GM12892 (cell line): Measurements from ENCODE around the gene ULBP2.

Source experiments
- DNase-seq: peaks from one replicate; pipeline ENCODE4 v3.0.0; 2011; ENCODE audit not compliant: insufficient read length
- FAIRE-seq: peaks from 2 replicates; lab custom pipeline; 2011; peaks lifted over from hg19 to GRCh38; lab: Jason Lieb, UNC
- POLR2A ChIP-seq: IDR thresholded peaks from 2 replicates; pipeline ENCODE4 v1.6.1; 2011; ENCODE audit warnings: low read depth, low read length, control low read depth
- POLR2AphosphoS5 ChIP-seq: IDR thresholded peaks from 2 replicates; pipeline ENCODE4 v1.6.1; 2011; ENCODE audit warnings: low read depth, low read length, control low read depth
- TAF1 ChIP-seq: IDR thresholded peaks from 2 replicates; pipeline ENCODE4 v1.6.1; 2011; ENCODE audit warnings: low read depth, mild to moderate bottlenecking, control low read depth, low read length, borderline replicate concordance

Gene ULBP2

DNA sequence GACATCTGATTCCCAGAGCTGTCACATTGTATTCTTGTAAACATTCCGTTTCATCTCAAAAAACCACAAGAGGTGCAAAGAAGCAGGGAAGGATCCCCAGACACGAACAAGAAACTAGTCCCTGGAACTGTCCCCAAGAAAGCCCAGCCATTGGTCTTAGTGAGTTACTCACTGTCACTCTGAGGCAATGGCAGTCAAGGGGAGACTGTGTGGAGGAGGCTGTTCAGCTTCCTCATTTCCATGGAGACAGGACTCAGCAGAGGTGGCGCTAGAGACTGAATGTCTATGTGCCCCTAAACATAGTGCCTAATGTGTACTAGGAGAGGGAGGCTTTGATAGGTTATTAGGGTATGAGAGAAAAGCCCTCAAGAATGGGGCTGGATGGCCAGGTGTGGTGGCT is 33.0 kb downstream of the ULBP2 start:
- FAIRE-seq (no peak), DNase-seq (no peak)

GRCh38 chr6:149975400-149975799 is 33.6 kb downstream of the ULBP2 start:
- TF ChIP-seq POLR2A (no peak), POLR2AphosphoS5 (no peak), TAF1 (no peak)
- FAIRE-seq (no peak), DNase-seq (no peak)

More for the DNA sequence above, 33.0 kb downstream of the ULBP2 start:
- TF ChIP-seq POLR2A (no peak), TAF1 (no peak)

GRCh38 chr6:149977221-149977620 is 35.4 kb downstream of the ULBP2 start:
- FAIRE-seq: no peak

GRCh38 chr6:149978610-149979009 is 36.8 kb downstream of the ULBP2 start:
- DNase-seq (no peak), FAIRE-seq (no peak)
- TF ChIP-seq TAF1 (no peak), POLR2A (no peak), POLR2AphosphoS5 (no peak)

More at GRCh38 chr6:149977221-149977620, 35.4 kb downstream of the ULBP2 start:
- no peak for TF ChIP-seq POLR2AphosphoS5
- no peak for TF ChIP-seq POLR2A
- no peak for TF ChIP-seq TAF1
- no peak for DNase-seq

- FAIRE-seq (no peak), DNase-seq (no peak)
- TF ChIP-seq POLR2A (no peak), POLR2AphosphoS5 (no peak), TAF1 (no peak)
Measured at GRCh38 chr6:149979293-149979692, 37.5 kb downstream of the ULBP2 start.

DNA sequence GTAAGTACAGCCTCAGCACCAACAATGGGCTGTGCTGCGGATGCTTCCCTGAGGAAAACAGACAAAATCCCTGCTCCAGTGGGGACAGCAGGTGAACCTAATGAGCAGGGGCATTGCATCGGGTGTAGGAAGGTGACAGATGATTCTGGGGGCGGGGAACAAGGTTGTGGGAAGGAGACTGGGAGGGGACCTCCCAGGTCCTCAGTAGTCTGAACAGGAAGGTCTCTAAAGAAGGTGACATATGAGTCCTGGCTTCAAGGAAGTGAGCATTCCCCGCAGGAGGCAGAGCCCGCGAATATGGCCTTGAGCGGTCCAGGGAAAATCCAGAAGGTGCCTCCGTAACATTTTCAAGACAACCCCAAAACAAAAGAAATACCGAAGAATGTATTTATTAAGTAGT is 41.3 kb downstream of the ULBP2 start:
- FAIRE-seq: no peak
- TF ChIP-seq POLR2AphosphoS5: no peak
- no peak for TF ChIP-seq TAF1
- TF ChIP-seq POLR2A: no peak
- no peak for DNase-seq

DNA sequence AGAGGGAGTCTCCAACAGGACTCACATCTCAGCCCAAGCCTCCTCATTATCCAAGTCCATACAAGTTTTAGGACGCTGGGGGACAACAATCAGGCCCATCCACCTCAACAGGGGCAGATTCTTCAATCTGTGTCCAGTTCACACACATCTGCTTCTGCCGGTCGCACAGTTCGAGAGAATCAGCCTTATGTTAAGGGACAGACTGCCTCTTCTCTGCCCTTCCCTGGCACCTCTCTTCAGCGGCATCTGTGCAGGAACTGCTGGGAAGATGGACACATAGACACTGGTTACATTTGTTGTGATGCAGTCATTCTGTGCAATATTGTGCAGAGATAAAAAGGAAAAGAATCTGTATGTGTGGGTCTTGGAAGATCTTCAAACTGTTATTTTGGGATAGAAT is 43.0 kb downstream of the ULBP2 start:
- TF ChIP-seq POLR2AphosphoS5 (no peak), POLR2A (no peak), TAF1 (no peak)
- DNase-seq: no peak
- no peak for FAIRE-seq

GRCh38 chr6:149985481-149985937 is 43.7 kb downstream of the ULBP2 start:
- DNase-seq: no peak
- no peak for FAIRE-seq
- TF ChIP-seq TAF1 (no peak), POLR2AphosphoS5 (no peak), POLR2A (no peak)

DNA sequence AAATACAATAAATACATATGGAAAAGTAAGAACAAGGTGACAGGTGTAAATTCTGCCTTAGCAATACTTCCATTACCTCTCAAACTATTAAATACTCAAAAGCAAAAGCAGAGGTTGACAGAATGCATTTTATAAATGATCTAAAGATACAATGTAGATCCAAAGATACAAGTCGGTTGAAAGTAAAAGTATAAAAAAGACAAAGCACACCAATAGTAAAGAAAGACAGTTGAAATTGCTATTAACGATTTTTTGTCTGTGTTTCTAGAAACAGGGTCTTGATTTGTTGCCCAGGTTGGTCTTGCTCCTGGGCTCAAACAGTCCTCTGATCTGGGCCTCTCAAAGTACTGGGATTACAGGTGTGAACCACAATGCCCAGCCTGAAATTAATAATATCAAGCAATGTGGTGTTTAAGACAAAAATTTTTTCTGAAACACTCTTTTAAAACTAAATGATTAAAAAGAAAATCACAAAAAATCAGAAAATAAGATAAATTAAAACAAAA is 45.8 kb downstream of the ULBP2 start:
- FAIRE-seq: no peak
- no peak for TF ChIP-seq TAF1

GRCh38 chr6:149988550-149989346 is 46.9 kb downstream of the ULBP2 start:
- no peak for DNase-seq
- TF ChIP-seq TAF1 (no peak), POLR2A (no peak), POLR2AphosphoS5 (no peak)
- no peak for FAIRE-seq

More for the DNA sequence above, 45.8 kb downstream of the ULBP2 start:
- no peak for DNase-seq

DNA sequence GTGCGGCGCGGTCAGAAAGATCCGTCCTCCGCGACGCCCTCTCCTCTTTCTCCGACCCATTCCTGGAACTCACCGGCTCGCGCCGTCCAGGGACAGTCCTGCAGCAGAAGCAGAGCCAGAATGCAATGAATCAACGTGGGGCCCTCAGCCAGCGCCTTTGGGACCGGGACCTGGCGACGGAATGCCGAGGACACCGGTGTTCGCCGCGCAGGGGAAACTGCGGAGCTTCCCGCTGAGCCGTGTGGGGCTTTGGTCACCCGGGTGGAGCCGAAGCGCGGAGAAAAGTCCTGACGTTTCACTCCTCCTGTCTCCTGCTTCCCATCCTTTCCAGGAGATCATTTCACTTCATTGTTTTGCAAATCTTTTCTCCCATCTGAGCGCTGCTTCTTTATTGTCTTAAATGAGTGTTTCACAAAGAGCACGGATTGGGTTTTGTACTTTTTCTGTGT is 48.4 kb downstream of the ULBP2 start:
- TF ChIP-seq POLR2A (no peak), TAF1 (no peak), POLR2AphosphoS5 (no peak)
- no peak for FAIRE-seq
- DNase-seq: no peak
